GM12878 (cell line): ENCODE results near the gene CD83. TPM values are rescaled to one million over a fixed set of nuclear protein-coding genes. Genes with fewer than 3 reads are reported as not detected.

ENCODE experiments used
- BMI1 ChIP-seq: fragments of 450-650 bp; IDR thresholded peaks from 2 replicates; pipeline ENCODE4 v1.6.1; 2016; ENCODE audit warnings: mild to moderate bottlenecking, moderate library complexity, borderline replicate concordance
- CHD4 ChIP-seq: fragments of 200-600 bp; sonication (generic); IDR thresholded peaks from 2 replicates; pipeline ENCODE4 v1.6.1; 2016; ENCODE audit warnings: mild to moderate bottlenecking
- CREB1 ChIP-seq: IDR thresholded peaks from 2 replicates; pipeline ENCODE4 v1.6.1; 2012; ENCODE audit warnings: low read depth, mild to moderate bottlenecking, inconsistent platforms
- EED ChIP-seq: sonication (generic); IDR thresholded peaks from 2 replicates; pipeline ENCODE4 v1.6.1; 2016; ENCODE audit warnings: antibody characterized with exemption, low read depth
- EP300 ChIP-seq, 2 experiments: fragments of 150-350 bp in 1 of 2; IDR thresholded peaks; 2 replicates each; pipeline ENCODE4 v1.6.1; 2011 to 2012; ENCODE audit warnings: low read depth in 2 of 2, low read length in 2 of 2, borderline replicate concordance in 1 of 2, improper control_type of control experiment in 1 of 2, inconsistent platforms in 1 of 2; ENCODE audit not compliant: control insufficient read depth in 1 of 2
- ETV6 ChIP-seq, 2 experiments: fragments of 450-650 bp in 1 of 2; IDR thresholded peaks in 1 of 2; conservative IDR thresholded peaks in 1 of 2; 2 replicates each; pipeline ENCODE4 v1.6.1; 2014; ENCODE audit warnings: antibody characterized with exemption in 1 of 2, borderline replicate concordance in 1 of 2, low read depth in 1 of 2, mild to moderate bottlenecking in 1 of 2, moderate library complexity in 1 of 2
- FOS ChIP-seq: IDR thresholded peaks from 3 replicates; pipeline ENCODE4 v1.6.1; 2011; ENCODE audit warnings: borderline replicate concordance; ENCODE audit not compliant: insufficient read length; ENCODE audit errors: extremely low read depth
- GATAD2B ChIP-seq: fragments of 450-650 bp; conservative IDR thresholded peaks from 2 replicates; pipeline ENCODE4 v1.6.1; 2017; ENCODE audit warnings: low read depth, mild to moderate bottlenecking, moderate library complexity
- NFIC ChIP-seq: IDR thresholded peaks from 2 replicates; pipeline ENCODE4 v1.6.1; 2012; ENCODE audit warnings: low read depth, mild to moderate bottlenecking, inconsistent platforms, low read length, moderate library complexity
- NFXL1 ChIP-seq: fragments of 450-650 bp; IDR thresholded peaks from 2 replicates; pipeline ENCODE4 v1.6.1; 2017; ENCODE audit warnings: antibody characterized with exemption, mild to moderate bottlenecking, borderline replicate concordance
- PAX8 ChIP-seq: fragments of 450-650 bp; IDR thresholded peaks from 2 replicates; pipeline ENCODE4 v1.6.1; 2017; ENCODE audit warnings: mild to moderate bottlenecking, moderate library complexity
- POLR2A ChIP-seq: IDR thresholded peaks from 2 replicates; pipeline ENCODE4 v1.6.1; 2011; ENCODE audit warnings: low read depth, mild to moderate bottlenecking, low read length
- RB1 ChIP-seq: fragments of 450-650 bp; formaldehyde crosslinking; IDR thresholded peaks from 2 replicates; pipeline ENCODE4 v1.6.1; 2017; ENCODE audit warnings: mild to moderate bottlenecking, borderline replicate concordance
- RUNX3 ChIP-seq: IDR thresholded peaks from 2 replicates; pipeline ENCODE4 v1.6.1; 2012; ENCODE audit warnings: low read length, inconsistent platforms
- STAT1 ChIP-seq: fragments of 450-650 bp; conservative IDR thresholded peaks from 2 replicates; pipeline ENCODE4 v1.6.1; 2014; ENCODE audit warnings: antibody characterized with exemption, mild to moderate bottlenecking
- STAT3 ChIP-seq: IDR thresholded peaks from 2 replicates; pipeline ENCODE4 v1.6.1; 2011; ENCODE audit warnings: low read depth, low read length, improper control_type of control experiment
- ZNF207 ChIP-seq: fragments of 450-650 bp; IDR thresholded peaks from 2 replicates; pipeline ENCODE4 v1.6.1; 2014; ENCODE audit warnings: antibody characterized with exemption, mild to moderate bottlenecking, borderline replicate concordance
- ZNF274 ChIP-seq: IDR thresholded peaks from one replicate; pipeline ENCODE4 v1.8.0; 2011; ENCODE audit not compliant: insufficient read length, insufficient read depth
- ZNF384 ChIP-seq: IDR thresholded peaks from 2 replicates; pipeline ENCODE4 v1.6.1; 2012; ENCODE audit warnings: low read depth, mild to moderate bottlenecking, low read length, improper control_type of control experiment, borderline replicate concordance
- polyA plus RNA-seq, 11 experiments: library from polyadenylated mRNA; depleted of rRNA in 4 of 11; unstranded in 6 of 11; stranded (reverse) in 5 of 11; fragments of >200 nt; fragmentation: Nextera tagmentation in 4 of 11; fragmentation: Illumina TruSeq in 1 of 11; extraction: Ambion mirVana in 4 of 11; extraction: Trizol in 1 of 11; gene quantifications; 1 replicate in 1 of 11; 2 replicates in 10 of 11; pipeline versions ENCODE4 v1.2.1 to v1.2.3, GENCODE V29; 2011 to 2016; ENCODE audit warnings: inconsistent platforms in 2 of 11, missing spikeins in 2 of 11, low read depth in 1 of 11
- total RNA-seq, 4 experiments: library from RNA; depleted of rRNA in 3 of 4; stranded (reverse); fragments of >200 nt in 3 of 4; fragmentation: Illumina TruSeq in 1 of 4; extraction: Trizol in 1 of 4; gene quantifications; 2 replicates each; pipeline versions ENCODE4 v1.2.1 to v1.2.3, GENCODE V29; 2013 to 2021
- TF ChIP-seq, protein P1 (sequence below): IDR thresholded peaks from 2 replicates; pipeline ENCODE4 v1.6.1; 2011; ENCODE audit warnings: borderline replicate concordance, low read depth, mild to moderate bottlenecking, moderate library complexity, low read length; ENCODE audit not compliant: insufficient read depth, poor library complexity, severe bottlenecking
- TF ChIP-seq, protein P2 (sequence below): fragments of 450-650 bp; IDR thresholded peaks from 2 replicates; pipeline ENCODE4 v1.6.1; 2017; ENCODE audit warnings: mild to moderate bottlenecking, low read depth, inconsistent platforms; ENCODE audit not compliant: poor library complexity, severe bottlenecking

Gene CD83
- total and polyA plus RNA-seq, 10 of the 15 experiments (the other 5 are each of a cell fraction or from before 2014, with no cell fraction given): 76.1 to 174 (median 129) TPM

DNA sequence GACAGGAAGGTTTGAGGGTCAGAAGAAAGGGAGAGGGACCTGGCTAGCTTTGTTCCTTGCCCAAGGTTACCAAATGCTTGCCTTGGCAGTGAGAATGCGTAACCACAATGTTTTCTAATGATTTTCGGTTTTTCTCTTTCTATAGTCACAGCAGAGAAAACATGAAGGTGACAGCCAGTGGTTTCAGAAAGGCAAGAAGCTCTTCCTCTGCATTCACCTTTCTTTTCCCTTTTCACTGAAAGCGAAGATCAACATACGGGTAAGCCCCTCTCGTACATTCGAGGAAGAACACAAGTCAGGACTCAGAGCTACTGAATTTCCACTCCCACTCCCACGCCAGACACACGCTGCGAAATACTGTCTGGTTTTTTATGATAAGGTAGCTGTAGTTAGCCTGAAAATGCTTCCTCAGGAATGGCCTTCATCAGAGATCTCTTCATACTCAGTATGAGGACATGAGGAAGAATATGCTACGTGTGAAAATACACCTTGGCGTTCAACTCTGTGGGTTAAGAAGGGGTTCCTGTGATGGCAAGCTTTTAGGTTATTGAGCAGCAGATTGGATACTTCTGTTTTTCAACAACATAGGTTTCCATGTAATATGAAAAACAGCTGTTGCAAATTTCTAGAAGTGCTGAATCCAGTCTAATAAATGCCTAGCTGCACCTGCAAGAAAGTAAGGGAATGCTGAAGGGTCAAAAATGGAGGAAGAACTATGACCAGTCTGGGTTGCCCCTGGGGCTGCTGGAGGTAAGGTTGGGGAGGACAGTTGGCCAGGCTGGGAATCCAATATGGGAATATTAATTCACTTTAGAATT is 7.4 kb upstream of the CD83 start (continued):
- TF ChIP-seq FOS: no peak
- peak; percentile 73 to 75; a peak in 2 of 4 replicates for TF ChIP-seq EP300 (IDR thresholded peaks at IDR 0.05; ENCODE audit: borderline replicate concordance in 1 of 2, control insufficient read depth in 1 of 2, low read depth in 2 of 2, low read length in 2 of 2)
- TF ChIP-seq ZNF384: no peak
- no peak for TF ChIP-seq RB1
- no peak for TF ChIP-seq CHD4
- TF ChIP-seq BMI1: no peak
- TF ChIP-seq RUNX3: peak; percentile 97
- TF ChIP-seq GATAD2B: peak; percentile 79; the same call in 1 of the 2 replicates
- no peak for TF ChIP-seq POLR2A
- TF ChIP-seq PAX8: no peak
- TF ChIP-seq CREB1: no peak; the same call in 1 of the 2 replicates
- TF ChIP-seq, protein P1, sequence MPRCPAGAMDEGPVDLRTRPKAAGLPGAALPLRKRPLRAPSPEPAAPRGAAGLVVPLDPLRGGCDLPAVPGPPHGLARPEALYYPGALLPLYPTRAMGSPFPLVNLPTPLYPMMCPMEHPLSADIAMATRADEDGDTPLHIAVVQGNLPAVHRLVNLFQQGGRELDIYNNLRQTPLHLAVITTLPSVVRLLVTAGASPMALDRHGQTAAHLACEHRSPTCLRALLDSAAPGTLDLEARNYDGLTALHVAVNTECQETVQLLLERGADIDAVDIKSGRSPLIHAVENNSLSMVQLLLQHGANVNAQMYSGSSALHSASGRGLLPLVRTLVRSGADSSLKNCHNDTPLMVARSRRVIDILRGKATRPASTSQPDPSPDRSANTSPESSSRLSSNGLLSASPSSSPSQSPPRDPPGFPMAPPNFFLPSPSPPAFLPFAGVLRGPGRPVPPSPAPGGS: peak; percentile 11
- TF ChIP-seq NFIC: peak; percentile 62; the same call in 1 of the 2 replicates
- no peak for TF ChIP-seq STAT3
- no peak for TF ChIP-seq ZNF207
- no peak for TF ChIP-seq NFXL1
- TF ChIP-seq EED: peak; percentile 82
- TF ChIP-seq STAT1: no peak
- TF ChIP-seq, protein P2, sequence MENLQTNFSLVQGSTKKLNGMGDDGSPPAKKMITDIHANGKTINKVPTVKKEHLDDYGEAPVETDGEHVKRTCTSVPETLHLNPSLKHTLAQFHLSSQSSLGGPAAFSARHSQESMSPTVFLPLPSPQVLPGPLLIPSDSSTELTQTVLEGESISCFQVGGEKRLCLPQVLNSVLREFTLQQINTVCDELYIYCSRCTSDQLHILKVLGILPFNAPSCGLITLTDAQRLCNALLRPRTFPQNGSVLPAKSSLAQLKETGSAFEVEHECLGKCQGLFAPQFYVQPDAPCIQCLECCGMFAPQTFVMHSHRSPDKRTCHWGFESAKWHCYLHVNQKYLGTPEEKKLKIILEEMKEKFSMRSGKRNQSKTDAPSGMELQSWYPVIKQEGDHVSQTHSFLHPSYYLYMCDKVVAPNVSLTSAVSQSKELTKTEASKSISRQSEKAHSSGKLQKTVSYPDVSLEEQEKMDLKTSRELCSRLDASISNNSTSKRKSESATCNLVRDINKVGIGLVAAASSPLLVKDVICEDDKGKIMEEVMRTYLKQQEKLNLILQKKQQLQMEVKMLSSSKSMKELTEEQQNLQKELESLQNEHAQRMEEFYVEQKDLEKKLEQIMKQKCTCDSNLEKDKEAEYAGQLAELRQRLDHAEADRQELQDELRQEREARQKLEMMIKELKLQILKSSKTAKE: peak; percentile 100
- TF ChIP-seq ZNF274: no peak
- peak in 1 of 2 experiments; percentile 72; a peak in 1 of 4 replicates for TF ChIP-seq ETV6 (conservative IDR thresholded peaks at IDR 0.05 in 1 of 2, IDR thresholded peaks at IDR 0.05 in 1 of 2; ENCODE audit: borderline replicate concordance in 1 of 2, low read depth in 1 of 2)
